K562 (cell line): Measurements from ENCODE around the gene DPY19L3. TPM values are rescaled to one million over a fixed set of nuclear protein-coding genes. Genes with fewer than 3 reads are reported as not detected.
A peak's percentile ranks its signal among the peaks of the same experiment; 100 is the strongest.

Experiments
- BMI1 ChIP-seq: fragments of 150-350 bp; IDR thresholded peaks from 2 replicates; pipeline ENCODE4 v1.6.1; 2014; ENCODE audit warnings: low read length
- HDAC3 ChIP-seq: fragments of 450-650 bp; IDR thresholded peaks from 2 replicates; pipeline ENCODE4 v1.6.1; 2018; ENCODE audit warnings: borderline replicate concordance, mild to moderate bottlenecking, moderate library complexity; ENCODE audit not compliant: partially characterized antibody
- HNRNPUL1 ChIP-seq: fragments of 200-400 bp; formaldehyde crosslinking; IDR thresholded peaks from 2 replicates; pipeline ENCODE4 v1.6.1; 2017; ENCODE audit warnings: low read length
- KAT8 ChIP-seq: fragments of 450-650 bp; IDR thresholded peaks from 2 replicates; pipeline ENCODE4 v1.6.1; 2016; ENCODE audit warnings: low read depth, mild to moderate bottlenecking
- PCBP1 ChIP-seq: fragments of 200-400 bp; formaldehyde crosslinking; IDR thresholded peaks from 2 replicates; pipeline ENCODE4 v1.6.1; 2018; ENCODE audit warnings: mild to moderate bottlenecking, low read depth, low read length; ENCODE audit not compliant: poor library complexity, severe bottlenecking
- PML ChIP-seq: IDR thresholded peaks from 2 replicates; pipeline ENCODE4 v1.6.1; 2012; ENCODE audit warnings: low read length, inconsistent platforms
- RAD21 ChIP-seq, 2 experiments: fragments of 250-450 bp in 1 of 2; fragments of 450-650 bp in 1 of 2; sonication (Bioruptor Pico) in 1 of 2; formaldehyde crosslinking in 1 of 2; IDR thresholded peaks in 1 of 2; conservative IDR thresholded peaks in 1 of 2; 2 replicates each; pipeline versions ENCODE4 v1.4.0 to v1.8.0; 2020 to 2022; ENCODE audit warnings: mild to moderate bottlenecking in 2 of 2, moderate library complexity in 1 of 2
- RBM15 ChIP-seq: fragments of 200-400 bp; formaldehyde crosslinking; IDR thresholded peaks from 2 replicates; pipeline ENCODE4 v1.6.1; 2018; ENCODE audit warnings: mild to moderate bottlenecking, low read length, moderate library complexity; ENCODE audit not compliant: insufficient read depth
- SRSF1 ChIP-seq: fragments of 200-400 bp; formaldehyde crosslinking; IDR thresholded peaks from 2 replicates; pipeline ENCODE4 v1.6.1; 2017; ENCODE audit warnings: mild to moderate bottlenecking, low read depth, low read length, moderate library complexity
- TEAD1 ChIP-seq, 2 experiments: fragments of 450-650 bp in 1 of 2; sonication (generic) in 1 of 2; formaldehyde crosslinking; IDR thresholded peaks; 2 replicates each; pipeline versions ENCODE4 v1.4.0 to v1.8.0; 2020 to 2022; ENCODE audit warnings: mild to moderate bottlenecking in 2 of 2, missing genetic modification reagents in 1 of 2
- TEAD2 ChIP-seq: fragments of 450-650 bp; IDR thresholded peaks from 2 replicates; pipeline ENCODE4 v1.6.1; 2016; ENCODE audit warnings: missing genetic modification characterization, control low read depth, missing compliant biosample characterization
- ZEB2 ChIP-seq: fragments of 450-650 bp; IDR thresholded peaks from 2 replicates; pipeline ENCODE4 v1.6.1; 2016
- ZNF212 ChIP-seq: fragments of 450-650 bp; formaldehyde crosslinking; IDR thresholded peaks from 2 replicates; pipeline ENCODE4 v1.4.0; 2020; ENCODE audit warnings: mild to moderate bottlenecking
- ZNF217 ChIP-seq: sonication (generic); formaldehyde crosslinking; IDR thresholded peaks from 2 replicates; pipeline ENCODE4 v1.8.0; 2022; ENCODE audit warnings: mild to moderate bottlenecking, missing genetic modification reagents
- ZNF232 ChIP-seq: sonication (generic); formaldehyde crosslinking; IDR thresholded peaks from 2 replicates; pipeline ENCODE4 v1.8.0; 2022; ENCODE audit warnings: mild to moderate bottlenecking, missing genetic modification reagents
- polyA plus RNA-seq, 8 experiments: library from polyadenylated mRNA; depleted of rRNA in 4 of 8; stranded (reverse) in 5 of 8; unstranded in 3 of 8; fragments of >200 nt; fragmentation: Nextera tagmentation in 2 of 8; fragmentation: Illumina TruSeq in 1 of 8; extraction: Ambion mirVana in 2 of 8; extraction: Trizol in 1 of 8; gene quantifications; 2 replicates each; pipeline versions ENCODE4 v1.2.1 to v1.2.3, GENCODE V29; 2011 to 2014; ENCODE audit warnings: inconsistent platforms in 1 of 8, missing spikeins in 1 of 8
- total RNA-seq, 7 experiments: library from RNA; depleted of rRNA in 6 of 7; stranded (reverse); fragments of >200 nt in 6 of 7; fragmentation: Illumina TruSeq in 2 of 7; extraction: Trizol in 2 of 7; gene quantifications; 2 replicates each; pipeline versions ENCODE4 v1.2.1 to v1.2.3, GENCODE V29; 2011 to 2021; ENCODE audit warnings: low replicate concordance in 1 of 7
- TF ChIP-seq, protein P1 (sequence below): sonication (generic); formaldehyde crosslinking; IDR thresholded peaks from 2 replicates; pipeline ENCODE4 v1.8.0; 2022; ENCODE audit warnings: mild to moderate bottlenecking, missing genetic modification reagents
- TF ChIP-seq, protein P2 (sequence below): fragments of 200-800 bp; sonication (Bioruptor generic); IDR thresholded peaks from 2 replicates; pipeline ENCODE4 v1.6.1; 2017; ENCODE audit warnings: missing genetic modification characterization, missing compliant biosample characterization
- TF ChIP-seq, protein P3 (sequence below), 2 experiments: fragments of 450-650 bp in 1 of 2; IDR thresholded peaks; 2 replicates each; pipeline ENCODE4 v1.6.1; 2011 to 2017; ENCODE audit warnings: low read depth in 2 of 2, antibody characterized with exemption in 1 of 2, borderline replicate concordance in 1 of 2, low read length in 1 of 2, mild to moderate bottlenecking in 1 of 2, mixed read lengths in 1 of 2; ENCODE audit not compliant: control insufficient read depth in 1 of 2
- TF ChIP-seq, protein P4 (sequence below): fragments of 200-400 bp; formaldehyde crosslinking; IDR thresholded peaks from 2 replicates; pipeline ENCODE4 v1.6.1; 2017; ENCODE audit warnings: mild to moderate bottlenecking, low read depth, low read length, moderate library complexity
- TF ChIP-seq, protein P5 (sequence below): fragments of 250-450 bp; sonication (Bioruptor Pico); IDR thresholded peaks from 2 replicates; pipeline ENCODE4 v1.9.0; 2021; ENCODE audit warnings: mild to moderate bottlenecking

The DPY19L3 gene
- total and polyA plus RNA-seq, 9 of the 15 experiments (the other 6 are each of a cell fraction or from before 2014, with no cell fraction given) = 4.7 to 39.2 (median 22.0) TPM

DNA sequence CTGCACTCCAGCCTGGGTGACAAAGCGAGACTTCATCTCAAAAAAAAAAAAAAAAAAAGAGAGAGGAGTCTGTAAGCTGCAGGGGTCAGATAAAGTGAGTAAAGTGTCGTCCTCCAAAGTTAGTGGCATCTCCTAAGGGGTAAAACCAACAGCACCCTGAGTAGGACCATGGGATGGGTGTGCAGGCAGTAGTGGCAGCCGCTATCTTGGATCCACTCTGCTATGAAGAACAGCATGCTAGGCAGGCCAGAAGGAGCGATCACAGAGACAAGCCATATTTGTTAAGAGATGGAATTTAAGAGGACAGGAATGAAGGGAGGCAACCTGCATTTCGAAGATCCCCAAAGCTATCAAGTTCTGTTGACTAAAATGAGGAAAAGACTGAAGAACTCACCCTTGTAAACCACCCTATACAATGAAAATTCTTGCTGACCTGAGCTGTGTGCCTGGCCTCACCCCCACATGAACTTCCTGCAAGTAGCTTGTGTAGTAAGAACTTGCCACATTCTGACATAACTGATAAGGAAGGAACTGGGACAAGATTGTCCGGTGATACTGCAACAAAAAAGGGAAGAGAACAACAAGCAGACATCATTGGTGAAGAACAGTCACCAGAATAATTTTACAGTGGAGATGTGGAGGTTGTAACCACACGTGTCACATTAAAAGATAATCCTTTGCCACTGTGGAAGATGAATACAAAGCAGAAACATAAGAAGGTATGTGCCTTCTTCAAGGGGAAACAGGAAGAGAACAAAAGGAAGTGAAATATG lies 16.2 kb downstream of the DPY19L3 start (continued):
- TF ChIP-seq ZNF217 (CRISPR knock-in tag) = no peak
- TF ChIP-seq SRSF1 = no peak
- peak; percentile 69 for TF ChIP-seq HDAC3
- TF ChIP-seq, protein P1, sequence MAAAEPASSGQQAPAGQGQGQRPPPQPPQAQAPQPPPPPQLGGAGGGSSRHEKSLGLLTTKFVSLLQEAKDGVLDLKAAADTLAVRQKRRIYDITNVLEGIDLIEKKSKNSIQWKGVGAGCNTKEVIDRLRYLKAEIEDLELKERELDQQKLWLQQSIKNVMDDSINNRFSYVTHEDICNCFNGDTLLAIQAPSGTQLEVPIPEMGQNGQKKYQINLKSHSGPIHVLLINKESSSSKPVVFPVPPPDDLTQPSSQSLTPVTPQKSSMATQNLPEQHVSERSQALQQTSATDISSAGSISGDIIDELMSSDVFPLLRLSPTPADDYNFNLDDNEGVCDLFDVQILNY (CRISPR knock-in tag) = no peak
- TF ChIP-seq, protein P2, sequence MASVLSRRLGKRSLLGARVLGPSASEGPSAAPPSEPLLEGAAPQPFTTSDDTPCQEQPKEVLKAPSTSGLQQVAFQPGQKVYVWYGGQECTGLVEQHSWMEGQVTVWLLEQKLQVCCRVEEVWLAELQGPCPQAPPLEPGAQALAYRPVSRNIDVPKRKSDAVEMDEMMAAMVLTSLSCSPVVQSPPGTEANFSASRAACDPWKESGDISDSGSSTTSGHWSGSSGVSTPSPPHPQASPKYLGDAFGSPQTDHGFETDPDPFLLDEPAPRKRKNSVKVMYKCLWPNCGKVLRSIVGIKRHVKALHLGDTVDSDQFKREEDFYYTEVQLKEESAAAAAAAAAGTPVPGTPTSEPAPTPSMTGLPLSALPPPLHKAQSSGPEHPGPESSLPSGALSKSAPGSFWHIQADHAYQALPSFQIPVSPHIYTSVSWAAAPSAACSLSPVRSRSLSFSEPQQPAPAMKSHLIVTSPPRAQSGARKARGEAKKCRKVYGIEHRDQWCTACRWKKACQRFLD (CRISPR knock-in tag) = peak; percentile 38; the same call in 1 of the 2 replicates
- no peak for TF ChIP-seq RBM15
- no peak for TF ChIP-seq ZNF232 (CRISPR knock-in tag)
- TF ChIP-seq HNRNPUL1 = no peak
- no peak for TF ChIP-seq KAT8
- TF ChIP-seq ZNF212 = no peak
- TF ChIP-seq PCBP1 = no peak
- no peak for TF ChIP-seq TEAD1 (CRISPR knock-in tag; IDR thresholded peaks at IDR 0.05)
- TF ChIP-seq, protein P3, sequence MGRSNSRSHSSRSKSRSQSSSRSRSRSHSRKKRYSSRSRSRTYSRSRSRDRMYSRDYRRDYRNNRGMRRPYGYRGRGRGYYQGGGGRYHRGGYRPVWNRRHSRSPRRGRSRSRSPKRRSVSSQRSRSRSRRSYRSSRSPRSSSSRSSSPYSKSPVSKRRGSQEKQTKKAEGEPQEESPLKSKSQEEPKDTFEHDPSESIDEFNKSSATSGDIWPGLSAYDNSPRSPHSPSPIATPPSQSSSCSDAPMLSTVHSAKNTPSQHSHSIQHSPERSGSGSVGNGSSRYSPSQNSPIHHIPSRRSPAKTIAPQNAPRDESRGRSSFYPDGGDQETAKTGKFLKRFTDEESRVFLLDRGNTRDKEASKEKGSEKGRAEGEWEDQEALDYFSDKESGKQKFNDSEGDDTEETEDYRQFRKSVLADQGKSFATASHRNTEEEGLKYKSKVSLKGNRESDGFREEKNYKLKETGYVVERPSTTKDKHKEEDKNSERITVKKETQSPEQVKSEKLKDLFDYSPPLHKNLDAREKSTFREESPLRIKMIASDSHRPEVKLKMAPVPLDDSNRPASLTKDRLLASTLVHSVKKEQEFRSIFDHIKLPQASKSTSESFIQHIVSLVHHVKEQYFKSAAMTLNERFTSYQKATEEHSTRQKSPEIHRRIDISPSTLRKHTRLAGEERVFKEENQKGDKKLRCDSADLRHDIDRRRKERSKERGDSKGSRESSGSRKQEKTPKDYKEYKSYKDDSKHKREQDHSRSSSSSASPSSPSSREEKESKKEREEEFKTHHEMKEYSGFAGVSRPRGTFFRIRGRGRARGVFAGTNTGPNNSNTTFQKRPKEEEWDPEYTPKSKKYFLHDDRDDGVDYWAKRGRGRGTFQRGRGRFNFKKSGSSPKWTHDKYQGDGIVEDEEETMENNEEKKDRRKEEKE (IDR thresholded peaks at IDR 0.05; ENCODE audit: borderline replicate concordance in 1 of 2, control insufficient read depth in 1 of 2, low read depth in 2 of 2, low read length in 1 of 2) = no peak
- TF ChIP-seq RAD21 (CRISPR knock-in tag; conservative IDR thresholded peaks at IDR 0.05 in 1 of 2, IDR thresholded peaks at IDR 0.05 in 1 of 2) = no peak
- 0 out of 2 replicates have a peak, but pooled peaks have one; percentile 5 for TF ChIP-seq TEAD2 (tag)
- no peak for TF ChIP-seq BMI1
- TF ChIP-seq PML = no peak
- TF ChIP-seq, protein P4, sequence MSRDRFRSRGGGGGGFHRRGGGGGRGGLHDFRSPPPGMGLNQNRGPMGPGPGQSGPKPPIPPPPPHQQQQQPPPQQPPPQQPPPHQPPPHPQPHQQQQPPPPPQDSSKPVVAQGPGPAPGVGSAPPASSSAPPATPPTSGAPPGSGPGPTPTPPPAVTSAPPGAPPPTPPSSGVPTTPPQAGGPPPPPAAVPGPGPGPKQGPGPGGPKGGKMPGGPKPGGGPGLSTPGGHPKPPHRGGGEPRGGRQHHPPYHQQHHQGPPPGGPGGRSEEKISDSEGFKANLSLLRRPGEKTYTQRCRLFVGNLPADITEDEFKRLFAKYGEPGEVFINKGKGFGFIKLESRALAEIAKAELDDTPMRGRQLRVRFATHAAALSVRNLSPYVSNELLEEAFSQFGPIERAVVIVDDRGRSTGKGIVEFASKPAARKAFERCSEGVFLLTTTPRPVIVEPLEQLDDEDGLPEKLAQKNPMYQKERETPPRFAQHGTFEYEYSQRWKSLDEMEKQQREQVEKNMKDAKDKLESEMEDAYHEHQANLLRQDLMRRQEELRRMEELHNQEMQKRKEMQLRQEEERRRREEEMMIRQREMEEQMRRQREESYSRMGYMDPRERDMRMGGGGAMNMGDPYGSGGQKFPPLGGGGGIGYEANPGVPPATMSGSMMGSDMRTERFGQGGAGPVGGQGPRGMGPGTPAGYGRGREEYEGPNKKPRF = no peak
- TF ChIP-seq, protein P5, sequence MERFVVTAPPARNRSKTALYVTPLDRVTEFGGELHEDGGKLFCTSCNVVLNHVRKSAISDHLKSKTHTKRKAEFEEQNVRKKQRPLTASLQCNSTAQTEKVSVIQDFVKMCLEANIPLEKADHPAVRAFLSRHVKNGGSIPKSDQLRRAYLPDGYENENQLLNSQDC = no peak
- TF ChIP-seq ZEB2 = peak; percentile 71; the same call in 1 of the 2 replicates
